PC-3 (cell line): Measurements from ENCODE around the gene PRSS37. TPM values are rescaled to one million over a fixed set of nuclear protein-coding genes. Genes with fewer than 3 reads are reported as not detected.

Experiments
- ATAC-seq: fragments of 200-7000 bp; cut with Tn5 transposase; 2 replicates; pipeline ENCODE4 v1.9.1; 2020; ENCODE audit warnings: mild to moderate bottlenecking, moderate library complexity
- BruUV-seq: library from RNA; stranded (reverse); fragments of 400-500 nt; replicated peaks from 2 replicates; lab custom pipeline; 2021; lab: Mats Ljungman, UMichigan
- CTCF ChIA-PET: fragments of 300-600 bp; sonication (Branson Sonifier 250); formaldehyde crosslinking; loops from one replicate; lab custom pipeline; 2022; ENCODE audit warnings: antibody characterized with exemption; lab: Charles Lee
- POLR2A ChIA-PET: fragments of 300-600 bp; sonication (Branson Sonifier 250); formaldehyde crosslinking; loops from one replicate; lab custom pipeline; 2022; ENCODE audit warnings: antibody characterized with exemption; ENCODE audit not compliant: unreplicated experiment; lab: Charles Lee
- DNase-seq: peaks from one replicate; pipeline ENCODE4 v3.0.0-alpha.2; 2015
- H2AFZ ChIP-seq: fragments of 300-600 bp; sonication (generic); 2 replicates; pipeline ENCODE4 v1.6.0; 2016; ENCODE audit warnings: antibody characterized with exemption, low read length
- H3F3A ChIP-seq: fragments of 300-600 bp; sonication (generic); one replicate; pipeline ENCODE4 v1.6.0; 2017; ENCODE audit warnings: antibody characterized with exemption, low read length, control low read depth, mild to moderate bottlenecking; ENCODE audit not compliant: unreplicated experiment
- H3K27ac ChIP-seq: fragments of 300-600 bp; sonication (generic); 2 replicates; pipeline ENCODE4 v1.5.1; 2016; ENCODE audit warnings: mild to moderate bottlenecking, low read length
- H3K27me3 ChIP-seq: fragments of 300-600 bp; sonication (generic); 2 replicates; pipeline ENCODE4 v1.6.1; 2016; ENCODE audit warnings: low read length, mixed read lengths
- H3K36me3 ChIP-seq: fragments of 300-600 bp; sonication (generic); 2 replicates; pipeline ENCODE4 v1.6.1; 2016; ENCODE audit warnings: low read depth, mixed run types, low read length, mixed read lengths
- H3K4me1 ChIP-seq: fragments of 300-600 bp; sonication (generic); 2 replicates; pipeline ENCODE4 v1.5.1; 2016; ENCODE audit warnings: low read length; ENCODE audit not compliant: insufficient read depth
- H3K4me2 ChIP-seq: fragments of 300-600 bp; sonication (generic); 2 replicates; pipeline ENCODE4 v1.6.0; 2016; ENCODE audit warnings: low read length
- H3K4me3 ChIP-seq: fragments of 300-600 bp; sonication (generic); 2 replicates; pipeline ENCODE4 v1.5.1; 2016; ENCODE audit warnings: mild to moderate bottlenecking, low read length, mixed read lengths
- H3K79me2 ChIP-seq: fragments of 300-600 bp; sonication (generic); 2 replicates; pipeline ENCODE4 v1.6.1; 2017; ENCODE audit warnings: low read length, mixed read lengths
- H3K9ac ChIP-seq: fragments of 300-600 bp; sonication (generic); 2 replicates; pipeline ENCODE4 v1.6.0; 2016; ENCODE audit warnings: mild to moderate bottlenecking, low read length
- H3K9me2 ChIP-seq: fragments of 300-600 bp; sonication (generic); replicated peaks from 2 replicates; pipeline ENCODE4 v1.6.1; 2016; ENCODE audit warnings: mixed run types, low read length, mixed read lengths
- H3K9me3 ChIP-seq: fragments of 300-600 bp; sonication (generic); 2 replicates; pipeline ENCODE4 v1.6.1; 2016; ENCODE audit warnings: low read length, mixed read lengths
- H4K20me1 ChIP-seq: fragments of 300-600 bp; sonication (generic); 2 replicates; pipeline ENCODE4 v1.6.1; 2016; ENCODE audit warnings: low read length, mixed read lengths
- CTCF ChIP-seq: fragments of 300-600 bp; sonication (generic); conservative IDR thresholded peaks from 2 replicates; pipeline ENCODE4 v1.5.1; 2017; ENCODE audit warnings: antibody characterized with exemption, low read depth, mild to moderate bottlenecking, low read length
- EZH2 ChIP-seq: fragments of 300-600 bp; sonication (generic); IDR thresholded peaks from one replicate; pipeline ENCODE4 v1.6.1; 2017; ENCODE audit warnings: antibody characterized with exemption, mild to moderate bottlenecking, low read length; ENCODE audit not compliant: unreplicated experiment
- EZH2phosphoT487 ChIP-seq: fragments of 300-600 bp; sonication (generic); IDR thresholded peaks from 2 replicates; pipeline ENCODE4 v1.6.1; 2018; ENCODE audit warnings: mild to moderate bottlenecking, antibody characterized with exemption, low read length, borderline replicate concordance
- intact Hi-C: fragments of 100-400 bp; cut with micrococcal nuclease; formaldehyde crosslinking; loops from 2 replicates; pipeline ENCODE4 v1.9.0; 2023
- total RNA-seq: library from RNA; depleted of rRNA; stranded (reverse); fragments of >200 nt; gene quantifications from 2 replicates; pipeline ENCODE4 v1.2.3, GENCODE V29; 2014

PRSS37 gene
- total RNA-seq, 1 experiment from 2014 or later = not detected

GRCh38 chr7:141840708-141841107 is 577 bp downstream of the PRSS37 start:
- Histone ChIP-seq H3K27ac (no peak overlapping the region), H3K36me3 (no peaks in the 10 kb centered on the region), H3K4me2 (no peak overlapping the region), H3K9me2 (no peaks in the 10 kb centered on the region), H3F3A (no peaks in the 10 kb centered on the region), H3K9ac (no peak overlapping the region), H2AFZ (no peak overlapping the region), H3K79me2 (no peaks in the 10 kb centered on the region), H3K4me3 (no peak overlapping the region), H3K4me1 (no peaks in the 10 kb centered on the region), H4K20me1 (no peaks in the 10 kb centered on the region), H3K9me3 (no peaks in the 10 kb centered on the region), H3K27me3 (peaks cover 14% of the 10 kb centered on the region)
- intact Hi-C loops = no loop called here
- BruUV-seq = no TSS peak
- ATAC-seq (no peak), DNase-seq (no peak)
- CTCF ChIA-PET = no interaction called here
- POLR2A ChIA-PET = no interaction called here
- no peak for TF ChIP-seq EZH2phosphoT487
- no peak for TF ChIP-seq EZH2
- no peak for TF ChIP-seq CTCF

- DNase-seq (no peak), ATAC-seq (no peak)
- H3K4me1 ChIP-seq = no peaks in the 10 kb centered on the region
- H3K36me3 ChIP-seq = no peaks in the 10 kb centered on the region
- POLR2A ChIA-PET = no interaction called here
- H3K9me3 ChIP-seq = no peaks in the 10 kb centered on the region
- no peak overlapping the region for H2AFZ ChIP-seq
- H3K27ac ChIP-seq = no peak overlapping the region
- H4K20me1 ChIP-seq = no peaks in the 10 kb centered on the region
- CTCF ChIA-PET = no interaction called here
- no peaks in the 10 kb centered on the region for H3F3A ChIP-seq
- BruUV-seq = no TSS peak
- H3K4me3 ChIP-seq = no peak overlapping the region
- H3K9ac ChIP-seq = no peak overlapping the region
- no peaks in the 10 kb centered on the region for H3K79me2 ChIP-seq
- intact Hi-C loops = no loop called here
- no peak overlapping the region for H3K4me2 ChIP-seq
- TF ChIP-seq CTCF = no peak
- no peak for TF ChIP-seq EZH2
- no peak for TF ChIP-seq EZH2phosphoT487
- H3K27me3 ChIP-seq = peaks cover 26% of the 10 kb centered on the region
- no peaks in the 10 kb centered on the region for H3K9me2 ChIP-seq
Observed at GRCh38 chr7:141839256-141839655, 2.0 kb downstream of the PRSS37 start.

GRCh38 chr7:141838581-141838980 is 2.7 kb downstream of the PRSS37 start:
- H3F3A ChIP-seq = no peaks in the 10 kb centered on the region
- ATAC-seq (no peak), DNase-seq (no peak)
- no peak overlapping the region for H3K4me2 ChIP-seq
- CTCF ChIA-PET = no interaction called here
- BruUV-seq = no TSS peak
- POLR2A ChIA-PET = no interaction called here
- H3K27me3 ChIP-seq = peaks cover 30% of the 10 kb centered on the region
- no peaks in the 10 kb centered on the region for H3K36me3 ChIP-seq
- no peak overlapping the region for H3K27ac ChIP-seq
- no peaks in the 10 kb centered on the region for H3K9me2 ChIP-seq
- no peaks in the 10 kb centered on the region for H3K9me3 ChIP-seq
- no peak overlapping the region for H2AFZ ChIP-seq
- H3K4me1 ChIP-seq = no peaks in the 10 kb centered on the region
- intact Hi-C loops = no loop called here
- no peak overlapping the region for H3K4me3 ChIP-seq
- H3K79me2 ChIP-seq = no peaks in the 10 kb centered on the region
- no peak overlapping the region for H3K9ac ChIP-seq
- no peak for TF ChIP-seq EZH2
- TF ChIP-seq EZH2phosphoT487 = no peak
- TF ChIP-seq CTCF = no peak
- no peaks in the 10 kb centered on the region for H4K20me1 ChIP-seq
